Fibroblast of the aortic adventitia (primary cell): ENCODE data around the gene TMEM9. TPM values are rescaled to one million over a fixed set of nuclear protein-coding genes. Genes with fewer than 3 reads are reported as not detected.

Source experiments
- DNase-seq: peaks from one replicate; pipeline ENCODE4 v3.0.0-alpha.2; 2010; ENCODE audit warnings: low read depth
- H3K4me3 ChIP-seq: 2 replicates; pipeline ENCODE4 v1.5.1; 2011; ENCODE audit warnings: low read depth, mild to moderate bottlenecking, control low read depth, low read length, moderate library complexity
- CTCF ChIP-seq: IDR thresholded peaks from 2 replicates; pipeline ENCODE4 v1.5.1; 2011; ENCODE audit warnings: mild to moderate bottlenecking, low read length, control low read depth, inconsistent platforms; ENCODE audit not compliant: insufficient read depth
- total RNA-seq: library from RNA; depleted of rRNA; stranded (reverse); fragments of >200 nt; gene quantifications from 2 replicates; pipeline ENCODE4 v1.2.3, GENCODE V29; 2012; ENCODE audit warnings: low replicate concordance

Gene TMEM9
- total RNA-seq, 1 donor: 35.1 TPM

DNA sequence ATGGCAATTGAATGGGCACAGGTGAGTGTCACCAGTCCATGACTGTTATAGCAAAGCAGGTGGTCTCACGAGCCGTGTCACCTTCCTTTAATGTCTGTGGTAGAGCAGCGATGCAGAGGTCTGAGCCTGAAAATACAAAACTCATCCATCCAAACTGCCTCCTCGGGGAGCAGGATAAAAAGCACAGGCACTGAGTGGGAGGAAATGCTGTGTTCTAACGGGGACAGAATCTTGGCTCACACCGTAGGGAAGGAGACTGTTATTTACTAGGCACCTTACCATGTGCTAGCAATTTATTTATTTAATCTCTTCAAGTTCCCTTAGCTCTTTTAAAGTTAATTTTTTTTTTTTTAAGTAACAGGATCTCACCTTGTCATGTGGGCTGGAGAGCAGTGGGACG lies 28.5 kb downstream of the TMEM9 start:
- no peak for DNase-seq
- no peak overlapping the region for H3K4me3 ChIP-seq
- no peak for TF ChIP-seq CTCF

DNA sequence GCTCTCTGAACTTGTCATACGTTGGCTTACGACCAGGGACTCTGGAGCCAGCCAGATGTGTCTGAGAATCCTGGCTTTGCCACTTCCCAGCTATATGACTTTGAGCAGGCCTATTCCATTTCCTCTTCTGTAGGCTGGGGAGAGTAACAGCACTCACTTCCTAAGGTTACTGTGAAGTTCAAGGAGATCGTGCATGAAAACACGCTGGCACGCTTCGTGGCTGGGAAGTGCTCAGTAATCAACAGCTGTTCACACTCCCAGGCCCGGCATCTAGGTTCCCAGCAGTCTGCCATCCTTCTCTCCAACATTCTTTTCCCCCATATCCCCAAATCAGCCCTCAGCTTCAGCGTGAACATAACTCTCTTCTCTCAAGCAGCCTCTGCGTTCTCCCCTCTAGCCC lies 29.3 kb downstream of the TMEM9 start:
- H3K4me3 ChIP-seq: no peak overlapping the region
- TF ChIP-seq CTCF: no peak
- no peak for DNase-seq

DNA sequence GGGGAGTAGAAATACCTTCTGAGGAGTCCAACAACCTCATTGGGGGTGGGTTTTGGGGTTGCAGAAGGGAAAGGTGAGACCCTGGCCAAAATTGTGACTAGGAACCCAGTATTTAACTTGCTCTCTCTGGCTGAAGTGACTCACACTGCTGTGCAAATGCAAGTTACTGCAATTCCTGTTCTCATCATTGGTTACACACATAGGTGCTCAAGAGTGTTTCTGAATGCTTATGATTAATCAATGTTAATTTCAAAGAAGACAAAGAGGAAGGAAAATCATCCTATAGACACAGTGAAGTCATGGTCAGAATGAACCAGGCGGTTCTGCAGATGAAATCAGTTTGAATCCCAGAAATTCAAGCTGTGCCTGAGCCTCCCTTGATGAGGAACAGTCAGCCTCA lies 30.4 kb downstream of the TMEM9 start:
- no peak overlapping the region for H3K4me3 ChIP-seq
- no peak for DNase-seq
- TF ChIP-seq CTCF: no peak

DNA sequence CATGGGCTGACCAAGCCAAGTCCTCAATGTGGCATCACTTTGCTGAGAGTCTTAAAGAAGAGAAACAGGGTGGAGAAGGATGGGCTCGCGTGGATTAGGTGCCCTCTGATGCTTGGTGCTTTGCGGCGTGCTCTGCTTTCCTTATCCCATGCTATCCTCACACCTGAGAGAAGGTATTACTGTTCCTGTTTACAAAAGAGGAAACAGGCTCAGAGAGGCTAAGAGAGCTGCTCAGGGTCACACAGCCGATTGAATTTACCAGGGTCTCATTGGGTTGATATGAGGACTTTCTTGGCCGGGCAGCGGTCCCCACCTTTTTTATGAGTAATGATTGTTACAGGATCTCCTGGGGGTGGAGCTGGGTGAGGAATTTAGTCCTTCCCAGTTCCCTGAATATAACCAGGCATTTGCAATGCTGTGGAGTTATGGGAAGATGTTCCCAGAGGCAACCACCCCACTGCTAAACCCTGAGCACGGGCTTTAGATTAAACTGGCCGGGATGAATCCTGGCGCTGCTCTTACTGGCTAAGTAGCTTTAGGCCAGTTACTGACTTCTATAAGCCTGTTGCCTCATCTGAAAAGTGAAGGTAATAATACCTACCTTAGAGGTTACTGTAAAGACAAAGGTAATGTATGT lies 31.8 kb downstream of the TMEM9 start:
- DNase-seq: no peak
- no peak for TF ChIP-seq CTCF
- no peak overlapping the region for H3K4me3 ChIP-seq

- peak; percentile 61 for TF ChIP-seq CTCF
- no peak overlapping the region for H3K4me3 ChIP-seq
- DNase-seq: peak; percentile 19
Measured at GRCh38 chr1:201119206-201120197, 34.8 kb downstream of the TMEM9 start.

DNA sequence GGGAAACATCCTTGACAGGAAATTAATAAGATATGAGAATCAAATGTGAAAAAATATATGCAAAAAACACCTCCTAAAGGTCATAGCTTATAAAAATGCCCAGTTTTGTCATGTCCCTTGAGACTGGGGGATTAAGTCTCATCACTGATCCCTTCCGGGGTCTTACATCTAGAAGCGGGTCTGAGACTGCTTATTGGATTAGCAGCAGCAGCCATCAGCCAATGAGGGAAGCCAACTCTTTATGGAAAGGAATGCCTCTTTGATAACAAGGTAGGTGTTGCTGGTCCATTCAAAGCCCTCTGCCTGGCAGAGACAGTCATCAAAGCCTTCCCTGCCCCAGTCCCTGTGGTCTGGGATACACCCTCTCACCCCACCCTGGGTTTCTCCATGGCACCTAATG lies 38.2 kb downstream of the TMEM9 start:
- no peak for DNase-seq
- no peak for TF ChIP-seq CTCF
- H3K4me3 ChIP-seq: no peak overlapping the region
